ENCODE measurements around the gene DIS3L2. TPM values are rescaled to one million over a fixed set of nuclear protein-coding genes. Genes with fewer than 3 reads are reported as not detected.

DIS3L2 gene
- total RNA-seq, 2 donors from 2014 or later: 22.6 to 32.3 TPM

DNA sequence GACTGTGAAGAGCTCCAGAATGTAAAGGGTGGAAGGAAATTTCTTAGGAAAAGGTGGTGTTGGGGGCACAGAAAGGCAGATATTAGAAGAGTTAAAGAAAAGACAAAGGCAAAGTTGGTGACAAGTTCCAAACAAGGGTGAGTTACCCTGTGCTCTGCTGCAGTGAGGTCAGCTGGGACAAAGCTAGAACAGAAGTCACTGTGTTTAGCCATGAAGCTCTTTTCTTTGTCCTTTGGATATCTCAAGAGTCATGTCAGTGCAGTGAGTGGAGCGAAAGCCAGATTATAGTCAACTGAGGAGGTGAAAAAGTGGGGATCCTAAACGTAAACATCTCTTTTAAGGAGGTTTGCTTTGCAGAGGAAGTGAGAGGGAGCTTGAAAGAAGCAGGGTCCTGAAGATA lies 229.3 kb downstream of the DIS3L2 start:
- Histone ChIP-seq H3K36me3 (no peaks in the 10 kb centered on the region), H3K9me3 (no peaks in the 10 kb centered on the region), H3K27me3 (no peaks in the 10 kb centered on the region), H3K4me3 (no peak overlapping the region), H3K9ac (ENCODE audit: low read depth in 2 of 2, low read length in 2 of 2) (no peak overlapping the region), H3K4me1 (no peaks in the 10 kb centered on the region), H3K27ac (no peak overlapping the region)
- no peak for DNase-seq
- intact Hi-C loops (cut with DNase I): no loop called here
- TF ChIP-seq, protein P1, sequence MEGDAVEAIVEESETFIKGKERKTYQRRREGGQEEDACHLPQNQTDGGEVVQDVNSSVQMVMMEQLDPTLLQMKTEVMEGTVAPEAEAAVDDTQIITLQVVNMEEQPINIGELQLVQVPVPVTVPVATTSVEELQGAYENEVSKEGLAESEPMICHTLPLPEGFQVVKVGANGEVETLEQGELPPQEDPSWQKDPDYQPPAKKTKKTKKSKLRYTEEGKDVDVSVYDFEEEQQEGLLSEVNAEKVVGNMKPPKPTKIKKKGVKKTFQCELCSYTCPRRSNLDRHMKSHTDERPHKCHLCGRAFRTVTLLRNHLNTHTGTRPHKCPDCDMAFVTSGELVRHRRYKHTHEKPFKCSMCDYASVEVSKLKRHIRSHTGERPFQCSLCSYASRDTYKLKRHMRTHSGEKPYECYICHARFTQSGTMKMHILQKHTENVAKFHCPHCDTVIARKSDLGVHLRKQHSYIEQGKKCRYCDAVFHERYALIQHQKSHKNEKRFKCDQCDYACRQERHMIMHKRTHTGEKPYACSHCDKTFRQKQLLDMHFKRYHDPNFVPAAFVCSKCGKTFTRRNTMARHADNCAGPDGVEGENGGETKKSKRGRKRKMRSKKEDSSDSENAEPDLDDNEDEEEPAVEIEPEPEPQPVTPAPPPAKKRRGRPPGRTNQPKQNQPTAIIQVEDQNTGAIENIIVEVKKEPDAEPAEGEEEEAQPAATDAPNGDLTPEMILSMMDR (IDR thresholded peaks at IDR 0.05): no peak

DNA sequence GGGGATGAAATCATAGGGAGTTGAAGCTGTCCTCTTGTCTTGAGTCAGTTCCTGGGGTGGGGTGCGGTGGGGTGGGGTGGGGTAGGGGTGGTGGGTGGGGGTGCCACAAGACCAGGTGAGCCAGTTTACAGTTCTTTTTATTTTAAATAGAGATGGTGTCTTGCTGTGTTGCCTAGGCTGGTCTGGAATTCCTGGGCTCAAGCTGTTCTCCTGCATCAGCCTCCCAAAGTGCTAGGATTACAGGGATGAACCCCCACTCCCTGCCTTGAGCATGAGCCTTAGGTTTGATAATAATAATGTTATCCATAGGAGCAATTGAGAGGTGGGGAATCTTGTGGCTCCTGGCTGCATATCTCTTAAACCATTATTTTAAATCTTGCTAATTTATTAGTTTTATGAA lies 234.0 kb downstream of the DIS3L2 start:
- DNase-seq: no peak
- TF ChIP-seq, protein P1 (IDR thresholded peaks at IDR 0.05): no peak
- intact Hi-C loops (cut with DNase I): no loop called here

DNA sequence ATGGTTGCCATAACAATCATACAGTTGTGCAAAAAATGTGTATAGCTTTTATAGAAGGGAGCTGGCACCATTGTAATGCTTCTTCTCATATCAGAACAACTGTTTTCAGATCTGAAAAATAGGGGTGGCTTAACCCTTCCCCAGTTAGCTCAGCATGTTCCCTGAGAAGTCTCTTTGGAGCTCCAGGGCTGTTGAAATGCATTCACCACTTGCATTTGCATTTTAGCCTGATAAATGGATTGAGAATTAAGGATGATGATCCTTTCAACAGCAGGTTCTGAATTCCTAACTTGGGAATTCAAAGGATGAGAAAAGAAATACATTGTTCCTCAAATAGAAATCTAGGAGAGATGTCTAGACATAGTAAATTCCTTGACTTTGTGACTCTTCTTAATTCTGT lies 235.3 kb downstream of the DIS3L2 start:
- Histone ChIP-seq H3K27ac (no peak overlapping the region), H3K4me3 (no peak overlapping the region), H3K9ac (ENCODE audit: low read depth in 2 of 2, low read length in 2 of 2) (no peak overlapping the region), H3K36me3 (no peaks in the 10 kb centered on the region), H3K27me3 (no peaks in the 10 kb centered on the region), H3K9me3 (no peaks in the 10 kb centered on the region), H3K4me1 (no peaks in the 10 kb centered on the region)
- intact Hi-C loops (cut with DNase I): no loop called here
- DNase-seq: no peak
- TF ChIP-seq, protein P1 (IDR thresholded peaks at IDR 0.05): no peak

More for the DNA sequence above, 234.0 kb downstream of the DIS3L2 start:
- H3K9me3 ChIP-seq: no peaks in the 10 kb centered on the region
- H3K4me1 ChIP-seq: no peaks in the 10 kb centered on the region
- no peaks in the 10 kb centered on the region for H3K27me3 ChIP-seq
- no peak overlapping the region for H3K9ac ChIP-seq (ENCODE audit: low read depth in 2 of 2, low read length in 2 of 2)
- no peaks in the 10 kb centered on the region for H3K36me3 ChIP-seq
- no peak overlapping the region for H3K27ac ChIP-seq
- H3K4me3 ChIP-seq: no peak overlapping the region

DNA sequence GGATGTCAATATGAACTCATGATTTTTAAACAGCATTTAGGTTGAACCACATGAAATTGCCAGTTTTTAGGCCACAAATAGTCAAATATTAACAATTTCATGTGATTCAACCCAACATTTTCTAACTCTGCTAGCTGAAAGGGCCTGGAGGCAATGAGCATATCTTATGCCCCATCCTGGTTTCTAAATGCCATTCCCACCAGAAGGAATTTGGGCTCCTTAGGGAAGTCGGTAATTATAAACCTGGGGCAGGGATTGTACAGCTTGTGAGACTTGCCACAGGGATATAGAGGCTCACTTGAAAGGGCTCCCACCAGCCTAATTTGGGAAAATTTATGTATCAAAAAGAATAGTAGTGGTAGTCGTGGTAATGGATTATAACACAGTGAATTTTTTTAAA lies 238.7 kb downstream of the DIS3L2 start:
- intact Hi-C loops (cut with DNase I): no loop called here
- TF ChIP-seq, protein P1 (IDR thresholded peaks at IDR 0.05): no peak

DNA sequence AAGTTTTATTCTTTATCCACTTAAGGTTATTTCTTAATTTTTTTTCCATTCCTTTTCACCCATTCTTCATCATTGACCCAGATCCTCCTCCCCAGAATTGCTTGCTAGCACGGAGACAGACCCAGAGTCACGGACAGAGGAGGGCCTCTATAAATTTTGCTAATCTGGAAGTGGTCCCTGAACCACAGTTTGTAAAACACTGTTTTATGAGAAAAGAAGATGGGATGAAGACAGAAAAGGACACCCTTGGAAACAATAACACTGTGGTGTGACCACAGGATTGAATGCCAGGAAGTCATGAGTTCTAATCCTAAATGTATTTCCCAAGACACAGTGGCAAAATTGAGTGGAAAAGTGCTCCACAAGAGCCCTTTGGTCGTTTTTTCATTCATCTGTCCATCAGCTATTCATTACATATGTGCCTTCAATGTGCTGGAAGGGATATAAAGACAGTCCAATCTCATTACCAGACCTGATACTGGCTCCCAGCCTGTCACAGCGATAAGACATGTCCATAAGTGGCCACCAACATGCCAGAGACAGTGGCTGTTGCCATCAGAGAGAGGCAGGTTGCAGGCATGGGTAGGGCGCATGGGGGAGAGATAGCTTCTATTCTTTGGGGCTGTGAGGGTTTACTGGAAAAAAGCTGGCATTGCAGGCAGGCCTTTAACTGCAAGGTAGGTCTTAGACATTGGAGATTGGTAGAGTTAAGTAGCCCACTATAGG lies 241.8 kb downstream of the DIS3L2 start:
- Histone ChIP-seq H3K9ac (ENCODE audit: low read depth in 2 of 2, low read length in 2 of 2) (no peak overlapping the region), H3K9me3 (no peaks in the 10 kb centered on the region), H3K36me3 (no peaks in the 10 kb centered on the region), H3K27ac (no peak overlapping the region), H3K4me3 (no peak overlapping the region), H3K4me1 (no peaks in the 10 kb centered on the region), H3K27me3 (no peaks in the 10 kb centered on the region)
- TF ChIP-seq, protein P1 (IDR thresholded peaks at IDR 0.05): no peak
- intact Hi-C loops (cut with DNase I): no loop called here
- no peak for DNase-seq

More for the DNA sequence above, 238.7 kb downstream of the DIS3L2 start:
- H3K9ac ChIP-seq (ENCODE audit: low read depth in 2 of 2, low read length in 2 of 2): no peak overlapping the region
- no peak overlapping the region for H3K27ac ChIP-seq
- H3K4me3 ChIP-seq: no peak overlapping the region
- H3K36me3 ChIP-seq: no peaks in the 10 kb centered on the region
- H3K4me1 ChIP-seq: no peaks in the 10 kb centered on the region
- no peaks in the 10 kb centered on the region for H3K9me3 ChIP-seq
- no peaks in the 10 kb centered on the region for H3K27me3 ChIP-seq
- no peak for DNase-seq
